Measurements from ENCODE around the gene SNX9. TPM values are rescaled to one million over a fixed set of nuclear protein-coding genes. Genes with fewer than 3 reads are reported as not detected.

SNX9 gene
- total and polyA plus RNA-seq, 2 donors (not counting 1 experiment from before 2014, with no cell fraction given): 10.0 to 50.7 TPM

- Mint-ChIP-seq H3K27ac (no peak overlapping the region), H3K27me3 (no peaks in the 10 kb centered on the region), H3K4me1 (no peaks in the 10 kb centered on the region), H3K9me3 (ENCODE audit: insufficient read depth) (no peaks in the 10 kb centered on the region), H3K4me3 (no peak overlapping the region)
- H3K27ac ChIP-seq (ENCODE audit: low read length in 2 of 2): no peak overlapping the region
- H2AFZ ChIP-seq (ENCODE audit: insufficient read depth, low read depth, low read length, poor library complexity, severe bottlenecking): no peak overlapping the region
- H3K79me2 ChIP-seq (ENCODE audit: control insufficient read depth, insufficient read depth, low read length): no peaks in the 10 kb centered on the region
- no peak for ATAC-seq (ENCODE audit: low read depth)
- no peak for DNase-seq
- no peak overlapping the region for H3K4me3 ChIP-seq (ENCODE audit: control extremely low read depth in 1 of 5, extremely low read depth in 1 of 5, insufficient read depth in 1 of 5, low read depth in 2 of 5, low read length in 4 of 5)
- H3K4me2 ChIP-seq (replicated peaks; ENCODE audit: low read depth, low read length, poor library complexity, severe bottlenecking): no peak overlapping the region
- no peaks in the 10 kb centered on the region for H3K4me1 ChIP-seq (ENCODE audit: control insufficient read depth in 2 of 2, insufficient read depth in 2 of 2, low read length in 2 of 2)
- peaks cover 3 to 79% of the 10 kb centered on the region in 2 experiments for H3K36me3 ChIP-seq (replicated peaks in 1 of 2; ENCODE audit: control extremely low read depth in 1 of 2, control insufficient read depth in 1 of 2, extremely low read depth in 1 of 2, insufficient read depth in 2 of 2, low read length in 1 of 2)
- CTCF ChIA-PET: interaction anchor here (1.2 to 1.5 kb wide), 2 partner anchors 91 to 138 kb away, joined by 3 read pairs; no protein-coding TSS in a partner anchor
- no peaks in the 10 kb centered on the region for H4K20me1 ChIP-seq (ENCODE audit: control insufficient read depth, insufficient read depth, low read length, poor library complexity, severe bottlenecking)
- intact Hi-C loops (cut with micrococcal nuclease): no loop called here
- POLR2A ChIA-PET: interaction anchor here (0.6 kb wide), 1 partner anchor 9 kb away, joined by 10 read pairs; no protein-coding TSS in a partner anchor
- no peak overlapping the region for H3K9ac ChIP-seq (ENCODE audit: low read length)
- no peaks in the 10 kb centered on the region for H3K27me3 ChIP-seq (replicated peaks in 1 of 4; ENCODE audit: control extremely low read depth in 1 of 4, control insufficient read depth in 3 of 4, insufficient read depth in 4 of 4, low read length in 3 of 4)
- TF ChIP-seq EZH2 (IDR thresholded peaks at IDR 0.05; ENCODE audit: borderline replicate concordance, insufficient read depth, low read depth, low read length, poor library complexity, severe bottlenecking): no peak
- no peak for TF ChIP-seq CTCF (IDR thresholded peaks at IDR 0.05)
- 100% methylated on average over 1 of the region's 2 CpGs for WGBS (ENCODE audit: insufficient coverage)
- H3K9me3 ChIP-seq (ENCODE audit: control extremely low read depth in 1 of 3, control insufficient read depth in 2 of 3, insufficient read depth in 1 of 3, low read length in 2 of 3): no peaks in the 10 kb centered on the region
Observed at GRCh38 chr6:157935786-157936185, 112.7 kb downstream of the SNX9 start.

- no peak overlapping the region for H3K27ac ChIP-seq (ENCODE audit: low read length in 2 of 2)
- intact Hi-C loops (cut with micrococcal nuclease): no loop called here
- no CpG with 5 or more reads among the region's 3 CpGs for WGBS (ENCODE audit: insufficient coverage)
- H2AFZ ChIP-seq (ENCODE audit: insufficient read depth, low read depth, low read length, poor library complexity, severe bottlenecking): no peak overlapping the region
- H3K4me3 ChIP-seq (ENCODE audit: control extremely low read depth in 1 of 5, extremely low read depth in 1 of 5, insufficient read depth in 1 of 5, low read depth in 2 of 5, low read length in 4 of 5): no peak overlapping the region
- CTCF ChIA-PET: interaction anchor here (1.0 to 1.5 kb wide), 3 partner anchors 10 to 134 kb away, joined by 3 to 4 read pairs (median 3); no protein-coding TSS in a partner anchor
- H3K27me3 ChIP-seq (replicated peaks in 1 of 4; ENCODE audit: control extremely low read depth in 1 of 4, control insufficient read depth in 3 of 4, insufficient read depth in 4 of 4, low read length in 3 of 4): no peaks in the 10 kb centered on the region
- no peaks in the 10 kb centered on the region for H4K20me1 ChIP-seq (ENCODE audit: control insufficient read depth, insufficient read depth, low read length, poor library complexity, severe bottlenecking)
- no peaks in the 10 kb centered on the region for H3K4me1 ChIP-seq (ENCODE audit: control insufficient read depth in 2 of 2, insufficient read depth in 2 of 2, low read length in 2 of 2)
- TF ChIP-seq CTCF (IDR thresholded peaks at IDR 0.05): no peak
- no peak for TF ChIP-seq EZH2 (IDR thresholded peaks at IDR 0.05; ENCODE audit: borderline replicate concordance, insufficient read depth, low read depth, low read length, poor library complexity, severe bottlenecking)
- no peak overlapping the region for H3K27ac Mint-ChIP-seq
- POLR2A ChIA-PET: no interaction called here
- no peaks in the 10 kb centered on the region for H3K9me3 Mint-ChIP-seq (ENCODE audit: insufficient read depth)
- H3K79me2 ChIP-seq (ENCODE audit: control insufficient read depth, insufficient read depth, low read length): no peaks in the 10 kb centered on the region
- DNase-seq (no peak), ATAC-seq (ENCODE audit: low read depth) (no peak)
- no peak overlapping the region for H3K4me3 Mint-ChIP-seq
- H3K4me1 Mint-ChIP-seq: no peaks in the 10 kb centered on the region
- H3K9me3 ChIP-seq (ENCODE audit: control extremely low read depth in 1 of 3, control insufficient read depth in 2 of 3, insufficient read depth in 1 of 3, low read length in 2 of 3): no peaks in the 10 kb centered on the region
- no peak overlapping the region for H3K9ac ChIP-seq (ENCODE audit: low read length)
- H3K27me3 Mint-ChIP-seq: no peaks in the 10 kb centered on the region
- H3K4me2 ChIP-seq (replicated peaks; ENCODE audit: low read depth, low read length, poor library complexity, severe bottlenecking): no peak overlapping the region
- H3K36me3 ChIP-seq (replicated peaks in 1 of 2; ENCODE audit: control extremely low read depth in 1 of 2, control insufficient read depth in 1 of 2, extremely low read depth in 1 of 2, insufficient read depth in 2 of 2, low read length in 1 of 2): peaks cover 2 to 82% of the 10 kb centered on the region in 2 experiments
Observed at GRCh38 chr6:157937318-157937717, 114.3 kb downstream of the SNX9 start.

All from B cell (primary cell).